Right lobe of liver (tissue), 6 donors: ENCODE data around the gene CTSZ. TPM values are rescaled to one million over a fixed set of nuclear protein-coding genes. Genes with fewer than 3 reads are reported as not detected.

Experiments
- ATAC-seq, 4 donors: fragments of 200-7000 bp; cut with Tn5 transposase; one replicate each; pipeline ENCODE4 v1.9.1; 2020; ENCODE audit warnings: mild to moderate bottlenecking in 4 of 4, moderate library complexity in 4 of 4
- DNase-seq, 3 donors: peaks; one replicate each; pipeline ENCODE4 v3.0.0-alpha.2; 2020
- H3K27ac ChIP-seq, 3 donors: fragments of 200-600 bp; one replicate each; pipeline ENCODE4 v1.8.0; 2022
- H3K27me3 ChIP-seq, 2 donors: fragments of 200-600 bp; one replicate each; pipeline ENCODE4 v1.8.0; 2022
- H3K36me3 ChIP-seq, 4 donors: fragments of 200-600 bp; sonication (generic) in 1 of 4; one replicate each; pipeline versions ENCODE4 v1.5.1 to v1.8.0; 2017 to 2022; ENCODE audit warnings: control low read depth in 1 of 4
- H3K4me1 ChIP-seq, 4 donors: fragments of 200-600 bp; sonication (generic) in 1 of 4; one replicate each; pipeline versions ENCODE4 v1.5.1 to v1.8.0; 2017 to 2022; ENCODE audit warnings: control low read depth in 1 of 4
- H3K4me3 ChIP-seq, 3 donors: fragments of 200-600 bp; one replicate each; pipeline ENCODE4 v1.8.0; 2022
- H3K9me3 ChIP-seq, 4 donors: fragments of 200-600 bp; sonication (generic) in 1 of 4; one replicate each; pipeline versions ENCODE4 v1.5.1 to v1.8.0; 2017 to 2022; ENCODE audit warnings: control low read depth in 1 of 4
- CTCF ChIP-seq, 4 donors: fragments of 200-600 bp in 3 of 4; fragments of 450-650 bp in 1 of 4; IDR thresholded peaks; one replicate each; pipeline versions ENCODE4 v1.5.1 to v1.8.0; 2016 to 2022; ENCODE audit warnings: antibody characterized with exemption in 4 of 4, mild to moderate bottlenecking in 2 of 4
- POLR2A ChIP-seq: fragments of 450-650 bp; IDR thresholded peaks from one replicate; pipeline ENCODE4 v1.6.1; 2017; ENCODE audit warnings: antibody characterized with exemption, mild to moderate bottlenecking
- WGBS: methylation state at CpG from one replicate; pipeline ENCODE4 v1.1.6; 2018; ENCODE audit warnings: low coverage, low lambda C conversion rate; ENCODE audit not compliant: insufficient coverage; ENCODE audit errors: missing lambda C conversion rate; 5-methylcytosine and 5-hydroxymethylcytosine counted together
- intact Hi-C, 2 donors: fragments of 100-400 bp; cut with DNase I; formaldehyde crosslinking; loops; one replicate each; pipeline versions ENCODE4 v1.11.2 to v1.14.1; 2022
- total RNA-seq, 6 experiments: library from RNA; depleted of rRNA in 2 of 6; stranded (reverse); fragments of >200 nt in 2 of 6; fragmentation: NEBNext Ultra II Directional in 3 of 6; extraction: Animal tissue kit (Norgen Biotek cat#: 25700) in 3 of 6; gene quantifications; one replicate each; pipeline versions ENCODE4 v1.1.0 to v1.2.4, GENCODE V29; 2016 to 2023
- donor health status: DM: no; HTN: yes; CAD: no.
- donor health status: DM: no; HTN: no; CAD: no.
- donor health status: DM: no; HTN: no; CAD: no.
- donor health status: DM: no; HTN: yes; CAD: no.
- donor health status: DM: no; HTN: yes; CAD: no.

The CTSZ gene
- total RNA-seq, 6 experiments from 2014 or later, result 198 to 296 (median 222) TPM

- peaks cover 0 to 45% (median 6%) of the 10 kb centered on the region in 4 donors for H3K4me1 ChIP-seq
- no peak for ATAC-seq
- peak in 1 of 3 donors; percentile 27 for DNase-seq
Observed at GRCh38 chr20:58988565-58988882, 18.5 kb downstream of the CTSZ start.

GRCh38 chr20:58987790-58988564 lies 19.1 kb downstream of the CTSZ start:
- intact Hi-C loops, result loop anchor here in 1 of 2 donors (5.0 kb wide), 1 partner anchor 229 kb away; no protein-coding TSS in a partner anchor
- Histone ChIP-seq H3K4me3 (no peak overlapping the region), H3K36me3 (peaks cover 0 to 57% (median 16%) of the 10 kb centered on the region in 4 donors), H3K4me1 (peaks cover 0 to 44% (median 3%) of the 10 kb centered on the region in 4 donors), H3K27ac (peak overlapping the region in 2 of 3 donors; percentile 19 to 38), H3K27me3 (no peaks in the 10 kb centered on the region), H3K9me3 (no peaks in the 10 kb centered on the region)
- peak in 1 of 3 donors; percentile 46 for DNase-seq
- no peak for TF ChIP-seq CTCF (IDR thresholded peaks at IDR 0.05)
- TF ChIP-seq POLR2A, result no peak
- WGBS, result 61% methylated on average over 5 of the region's 9 CpGs
- ATAC-seq, result peak in 3 of 4 donors; percentile 18 to 39 (median 32)

More at GRCh38 chr20:58988565-58988882, 18.5 kb downstream of the CTSZ start:
- 93% methylated on average over 3 of the region's 6 CpGs for WGBS
- intact Hi-C loops, result loop anchor here in 1 of 2 donors (5.0 kb wide), 1 partner anchor 229 kb away; no protein-coding TSS in a partner anchor
- Histone ChIP-seq H3K36me3 (peaks cover 0 to 61% (median 19%) of the 10 kb centered on the region in 4 donors), H3K4me3 (no peak overlapping the region), H3K9me3 (no peaks in the 10 kb centered on the region), H3K27ac (peak overlapping the region in 1 of 3 donors; percentile 38), H3K27me3 (no peaks in the 10 kb centered on the region)
- no peak for TF ChIP-seq POLR2A
- no peak for TF ChIP-seq CTCF (IDR thresholded peaks at IDR 0.05)

- 88% methylated on average over 8 of the region's 8 CpGs for WGBS
- H3K27ac ChIP-seq, result no peak overlapping the region
- no peaks in the 10 kb centered on the region for H3K9me3 ChIP-seq
- H3K4me3 ChIP-seq, result no peak overlapping the region
- TF ChIP-seq CTCF (IDR thresholded peaks at IDR 0.05) (no peak), POLR2A (no peak)
- H3K36me3 ChIP-seq, result peaks cover 0 to 57% (median 15%) of the 10 kb centered on the region in 4 donors
- DNase-seq (peak in 1 of 3 donors; percentile 18), ATAC-seq (no peak)
- peaks cover 0 to 41% (median 3%) of the 10 kb centered on the region in 4 donors for H3K4me1 ChIP-seq
- intact Hi-C loops, result loop anchor here in 1 of 2 donors (5.0 kb wide), 1 partner anchor 230 kb away; no protein-coding TSS in a partner anchor
- H3K27me3 ChIP-seq, result no peaks in the 10 kb centered on the region
Observed at GRCh38 chr20:58986968-58987517, 20.0 kb downstream of the CTSZ start.

GRCh38 chr20:58986286-58986967 lies 20.6 kb downstream of the CTSZ start:
- TF ChIP-seq CTCF (IDR thresholded peaks at IDR 0.05), result no peak
- no peak for TF ChIP-seq POLR2A
- peaks cover 0 to 54% (median 15%) of the 10 kb centered on the region in 4 donors for H3K36me3 ChIP-seq
- whole genome bisulfite sequencing, result 85% methylated on average over 7 of the region's 9 CpGs
- no peak for ATAC-seq
- DNase-seq, result peak in 1 of 3 donors; percentile 16
- peaks cover 0 to 37% (median 3%) of the 10 kb centered on the region in 4 donors for H3K4me1 ChIP-seq
- no peak overlapping the region for H3K4me3 ChIP-seq
- H3K27me3 ChIP-seq, result no peaks in the 10 kb centered on the region
- no peaks in the 10 kb centered on the region for H3K9me3 ChIP-seq
- H3K27ac ChIP-seq, result no peak overlapping the region
- intact Hi-C loops, result loop anchor here in 1 of 2 donors (5.0 kb wide), 1 partner anchor 231 kb away; no protein-coding TSS in a partner anchor
